GM18870 (cell line): ENCODE data around the gene HECTD4.
"Not testable (repeated sequence)": the region's sequence is repeated elsewhere in the genome, so short reads cannot be mapped to it uniquely, and the experiment has no call there.

Experiments used
- ATAC-seq: cut with Tn5 transposase; IDR thresholded peaks from one replicate; pipeline ENCODE4 v1.9.1; 2021; ENCODE audit warnings: moderate library complexity; ENCODE audit not compliant: unreplicated experiment

HECTD4 gene, protein sequence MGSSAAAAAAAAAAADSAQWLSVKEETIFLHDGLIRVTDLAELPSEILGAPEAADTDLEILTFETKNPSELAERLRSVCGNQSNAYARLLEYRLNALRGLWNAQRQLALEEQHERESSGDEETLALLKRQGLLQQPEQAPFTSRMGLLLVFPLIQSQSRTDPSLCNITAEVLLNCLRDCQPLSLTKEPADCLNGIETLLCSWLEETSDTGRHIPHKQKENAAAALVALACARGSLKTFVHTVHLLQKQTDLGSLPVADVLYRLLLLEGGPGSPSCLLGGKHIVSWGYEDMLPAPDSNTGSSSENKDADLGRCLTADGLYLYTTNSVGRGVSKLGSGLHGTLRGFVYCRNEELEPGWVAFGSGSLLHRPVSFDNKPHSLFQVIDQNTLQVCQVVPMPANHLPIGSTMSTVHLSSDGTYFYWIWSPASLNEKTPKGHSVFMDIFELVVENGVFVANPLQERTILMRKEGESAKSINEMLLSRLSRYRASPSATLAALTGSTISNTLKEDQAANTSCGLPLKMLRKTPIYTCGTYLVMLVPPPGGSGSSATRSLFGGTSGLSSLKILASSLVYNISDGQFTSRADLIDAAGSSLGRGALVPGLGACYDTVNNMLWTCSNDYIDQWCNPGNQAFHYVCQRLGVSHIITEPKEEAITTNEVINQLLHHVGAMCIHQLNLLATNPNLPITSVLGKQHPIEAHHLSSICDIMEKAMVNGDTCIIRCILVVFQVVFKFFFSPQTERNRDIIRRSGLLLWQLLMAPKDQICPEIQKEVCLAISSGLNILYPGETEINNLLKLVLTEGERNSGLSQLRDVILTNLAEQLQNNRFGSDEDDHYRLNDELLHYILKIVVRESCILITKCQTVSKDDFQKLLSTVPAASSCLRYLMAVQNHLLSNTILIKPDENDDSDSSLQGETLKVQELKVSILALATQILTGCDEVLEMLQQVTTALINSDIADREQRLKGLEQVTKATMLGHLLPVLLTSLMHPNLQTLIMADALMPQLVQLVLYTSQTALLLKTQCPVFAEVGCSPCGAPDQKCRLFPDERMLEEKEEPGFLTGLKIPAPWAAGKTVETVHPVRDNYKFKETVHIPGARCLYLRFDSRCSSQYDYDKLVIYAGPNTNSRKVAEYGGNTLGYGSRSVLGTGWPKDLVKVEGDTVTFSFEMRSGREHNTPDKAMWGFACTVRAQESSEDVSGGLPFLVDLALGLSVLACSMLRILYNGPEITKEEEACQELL (N-terminal part only)

GRCh38 chr12:112381883-112382796 lies at the start of gene HECTD4:
Gene HECTD4, minus strand, starts transcription at chr12:112382431. Its CDS starts 303 bp downstream, at chr12:112382128.
- peak; percentile 63 for ATAC-seq

GRCh38 chr12:112431965-112432364 lies 49.7 kb upstream of the HECTD4 start:
- no peak for ATAC-seq

- no peak for ATAC-seq
These were observed 48.7 kb upstream of the HECTD4 start for GRCh38 chr12:112430929-112431328.

DNA sequence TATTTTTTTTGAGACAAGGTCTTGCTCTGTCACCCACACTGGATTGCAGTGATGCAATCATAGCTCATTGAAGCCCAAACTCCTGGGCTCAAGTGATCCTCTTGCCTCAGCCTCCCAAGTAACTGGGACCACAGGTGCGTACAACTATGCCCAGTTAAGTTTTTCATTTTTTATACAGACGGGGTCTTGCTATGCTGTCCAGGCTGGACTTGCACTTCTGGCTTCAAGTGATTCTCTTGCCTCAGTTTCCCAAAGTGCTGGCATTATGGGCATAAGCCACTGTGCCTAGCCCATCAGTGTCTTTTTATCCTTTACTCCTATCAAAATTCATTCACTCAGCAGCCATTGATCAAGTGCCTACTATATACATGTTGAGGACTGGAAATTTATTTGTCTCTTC lies 45.5 kb upstream of the HECTD4 start:
- no peak for ATAC-seq

- ATAC-seq = no peak
These were observed 43.6 kb upstream of the HECTD4 start for GRCh38 chr12:112425582-112426382.

DNA sequence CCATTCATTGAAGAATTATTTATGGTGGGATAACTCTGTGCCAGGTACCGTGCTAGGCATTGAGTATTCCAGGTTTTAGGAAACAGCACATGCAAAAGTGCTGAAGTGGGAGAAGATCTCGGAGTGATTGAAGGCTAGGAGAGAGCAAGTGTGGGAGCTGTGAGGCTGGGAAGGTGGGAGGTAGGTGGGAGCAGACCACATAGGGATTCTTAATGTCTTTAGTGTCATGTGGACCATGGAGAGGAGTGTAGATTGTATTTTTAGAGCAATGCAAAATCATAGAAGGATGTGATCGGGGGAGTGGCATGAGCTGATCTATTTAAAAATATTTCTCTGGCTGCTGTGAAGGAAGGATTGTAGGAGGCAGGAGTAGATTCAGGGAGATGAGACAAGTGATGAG lies 41.9 kb upstream of the HECTD4 start:
- ATAC-seq = no peak

GRCh38 chr12:112422531-112422930 lies 40.3 kb upstream of the HECTD4 start:
- ATAC-seq = no peak

DNA sequence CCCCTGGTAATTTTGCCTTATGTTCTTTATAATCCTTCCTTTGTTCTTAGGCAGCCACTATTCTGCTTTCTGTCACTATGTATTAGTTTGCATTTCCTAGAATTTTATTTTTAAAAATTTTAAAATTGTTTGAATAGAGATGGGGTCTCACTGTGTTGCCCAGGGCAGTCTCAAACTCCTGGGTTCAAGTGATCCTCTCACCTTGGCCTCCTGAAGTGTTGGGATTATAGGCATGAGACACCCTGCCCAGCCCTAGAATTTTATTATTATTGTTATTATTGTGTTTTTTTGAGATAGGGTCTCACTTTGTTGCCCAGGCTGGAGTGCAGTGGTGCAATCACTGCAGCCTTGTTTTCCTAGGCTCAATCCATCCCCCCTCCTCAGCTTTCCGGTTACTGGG lies 39.1 kb upstream of the HECTD4 start:
- ATAC-seq = no peak

DNA sequence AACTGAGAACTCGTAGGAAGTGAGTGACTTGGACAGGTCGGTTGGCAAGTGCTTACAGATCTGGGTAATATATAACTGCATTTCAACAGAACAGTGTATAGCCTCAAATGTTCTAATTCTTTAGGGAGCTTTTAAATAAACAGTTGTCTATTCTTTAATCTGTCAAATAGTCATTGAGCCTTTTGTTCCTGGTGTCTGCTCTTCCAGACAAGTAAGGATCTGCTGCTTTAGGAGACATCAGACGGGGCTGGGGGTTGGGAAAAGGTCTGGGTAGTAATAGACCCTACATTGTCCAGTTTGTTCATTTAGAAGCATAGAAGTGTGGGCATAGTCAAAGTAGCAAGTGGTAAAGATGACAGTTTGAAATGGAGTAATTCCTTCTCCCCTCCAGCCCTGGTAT lies 38.5 kb upstream of the HECTD4 start:
- no peak for ATAC-seq

- ATAC-seq = no peak
These were observed 37.3 kb upstream of the HECTD4 start for GRCh38 chr12:112419297-112420133.

DNA sequence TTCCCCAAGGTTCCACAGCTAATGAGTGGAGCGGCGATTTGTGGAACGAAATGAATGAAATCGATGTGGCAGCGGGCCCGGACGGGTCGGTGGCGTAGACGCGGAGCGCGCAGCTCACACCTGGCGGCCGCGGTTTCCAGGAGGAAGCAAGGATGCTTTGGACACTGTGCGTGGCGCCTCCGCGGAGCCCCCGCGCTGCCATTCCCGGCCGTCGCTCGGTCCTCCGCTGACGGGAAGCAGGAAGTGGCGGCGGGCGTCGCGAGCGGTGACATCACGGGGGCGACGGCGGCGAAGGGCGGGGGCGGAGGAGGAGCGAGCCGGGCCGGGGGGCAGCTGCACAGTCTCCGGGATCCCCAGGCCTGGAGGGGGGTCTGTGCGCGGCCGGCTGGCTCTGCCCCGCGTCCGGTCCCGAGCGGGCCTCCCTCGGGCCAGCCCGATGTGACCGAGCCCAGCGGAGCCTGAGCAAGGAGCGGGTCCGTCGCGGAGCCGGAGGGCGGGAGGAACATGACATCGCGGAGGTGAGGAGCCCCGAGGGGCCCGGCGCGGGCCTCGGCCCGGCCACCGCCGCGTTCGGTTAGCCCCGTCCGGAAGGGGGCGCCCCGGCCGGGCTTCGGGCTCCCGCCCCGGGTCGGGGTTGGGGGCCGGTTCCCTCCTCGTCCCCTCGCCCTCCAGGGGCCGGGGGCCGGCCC lies 36.5 kb upstream of the HECTD4 start, which contains the start of gene PTPN11:
TSS of gene PTPN11 (plus strand) at position 340 of the 689 bp plus-strand sequence. CDS start at position 505, 165 bp downstream.
- no peak for ATAC-seq

DNA sequence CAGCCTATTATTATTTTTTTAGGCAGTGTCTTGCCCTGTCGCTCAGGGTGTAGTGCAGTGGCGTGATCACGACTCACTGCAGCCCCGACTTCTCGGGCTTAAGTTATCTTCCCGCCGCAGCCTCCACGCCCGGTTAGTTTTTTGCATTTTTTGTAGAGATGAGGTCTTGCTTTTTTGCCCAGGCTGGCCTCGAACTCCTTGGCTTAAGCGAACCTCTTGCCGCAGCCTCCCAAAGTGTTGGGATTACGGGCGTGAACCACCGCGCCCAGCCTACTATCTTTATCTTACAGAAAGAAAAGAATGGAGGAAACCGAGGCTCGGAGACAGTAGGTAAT lies 36.0 kb upstream of the HECTD4 start:
- no peak for ATAC-seq

- ATAC-seq = not testable (repeated sequence)
These were observed 33.2 kb upstream of the HECTD4 start for GRCh38 chr12:112415457-112415856.

DNA sequence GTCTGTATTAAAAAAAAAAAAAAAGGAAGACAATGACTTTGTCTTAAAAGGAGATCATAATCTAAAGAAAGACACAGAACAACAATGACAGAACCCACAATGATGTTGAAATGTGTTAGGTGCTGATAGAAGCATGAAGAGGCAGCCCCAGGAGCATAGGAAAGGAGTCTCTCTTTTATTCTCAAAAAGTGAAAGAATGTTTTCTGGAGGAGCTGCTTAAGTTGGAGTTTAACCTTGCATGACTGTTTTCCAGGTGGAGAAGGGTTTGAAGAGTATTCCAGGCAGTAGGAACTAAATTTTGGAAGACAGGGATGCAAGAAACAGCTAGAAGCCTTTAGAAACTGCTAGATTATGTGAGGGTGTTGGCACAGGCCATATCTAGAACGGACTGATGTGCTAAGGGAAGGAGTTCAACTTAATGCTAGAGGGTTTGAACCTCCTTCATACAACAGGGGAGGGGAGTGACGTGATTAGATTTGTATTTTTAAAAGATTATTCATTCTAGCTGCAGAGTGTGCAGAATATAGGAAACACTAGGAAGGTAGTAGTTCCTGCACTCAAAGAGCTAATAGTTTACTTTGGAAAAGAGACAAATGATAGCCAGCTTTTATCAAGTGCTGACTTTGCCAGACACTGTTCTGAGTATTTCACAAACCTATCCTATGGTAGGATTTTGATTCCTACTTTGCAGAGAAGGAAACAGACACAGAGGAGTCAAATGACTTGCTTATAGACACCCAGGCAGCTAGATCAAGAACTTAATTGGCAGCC lies 31.8 kb upstream of the HECTD4 start:
- no peak for ATAC-seq

- ATAC-seq = no peak
These were observed 27.6 kb upstream of the HECTD4 start for GRCh38 chr12:112409906-112410244.

DNA sequence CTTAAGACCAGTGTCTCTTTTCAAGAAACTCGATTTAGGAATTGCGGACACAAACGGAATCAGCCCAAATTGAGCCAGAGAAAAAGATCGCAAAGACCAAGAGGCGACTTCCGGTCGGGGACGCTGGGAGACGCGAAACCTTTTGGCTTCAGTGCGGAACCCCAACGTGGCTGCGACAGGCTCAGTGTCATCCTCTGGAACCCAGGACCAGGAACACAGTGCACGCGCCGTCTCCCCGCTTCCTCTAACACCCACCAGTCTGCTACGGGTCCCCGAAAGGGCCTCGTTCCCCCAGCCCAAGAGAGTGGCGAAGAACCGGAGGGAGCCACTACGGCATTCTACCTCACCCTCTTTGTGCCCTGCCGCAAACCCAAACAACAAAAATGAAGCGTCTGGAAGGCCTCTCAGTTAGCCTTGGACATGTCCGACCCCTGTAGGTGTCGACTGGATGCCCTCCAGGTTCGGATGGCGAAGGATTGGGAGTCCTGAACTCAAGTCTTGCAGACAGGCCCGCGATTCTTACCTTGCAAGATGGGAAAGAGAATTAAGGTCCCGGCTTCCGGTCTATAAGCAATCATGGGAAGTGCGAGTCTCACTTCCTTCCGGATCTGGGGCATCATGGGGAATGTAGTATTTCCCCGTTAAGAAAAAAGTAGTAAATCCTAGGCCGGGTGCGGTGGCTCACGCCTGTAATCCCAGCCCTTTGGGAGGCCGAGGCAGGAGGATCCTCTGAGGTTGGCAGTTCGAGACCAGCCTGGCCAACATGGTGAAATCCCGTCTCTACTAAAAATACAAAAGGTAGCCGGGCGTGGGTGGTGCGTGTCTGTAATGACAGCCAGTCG lies 27.1 kb upstream of the HECTD4 start, which contains the start of gene RPL6:
TSS of gene RPL6 (minus strand) at position 542 of the 842 bp plus-strand sequence. CDS start 949 bp downstream, outside the sequence.
- peak; percentile 75 for ATAC-seq
